Panc1 (cell line): Measurements from ENCODE around the gene MVD.

Experiments
- POLR2AphosphoS5 ChIP-seq: IDR thresholded peaks from 2 replicates; pipeline ENCODE4 v1.6.1; 2012; ENCODE audit warnings: mild to moderate bottlenecking, low read depth, low read length, moderate library complexity
- TCF7L2 ChIP-seq: IDR thresholded peaks from 2 replicates; pipeline ENCODE4 v1.6.1; 2011; ENCODE audit warnings: mild to moderate bottlenecking, low read depth, low read length, inconsistent platforms
- TF ChIP-seq, protein P1 (sequence below): fragments of 450-650 bp; IDR thresholded peaks from 2 replicates; pipeline ENCODE4 v1.5.1; 2017; ENCODE audit warnings: mild to moderate bottlenecking
- TF ChIP-seq, protein P2 (sequence below), 2 experiments: IDR thresholded peaks; 2 replicates each; pipeline ENCODE4 v1.6.1; 2011 to 2012; ENCODE audit warnings: low read depth in 2 of 2, control low read depth in 1 of 2, low read length in 1 of 2, mild to moderate bottlenecking in 1 of 2, moderate library complexity in 1 of 2; ENCODE audit not compliant: insufficient read depth in 1 of 2

DNA sequence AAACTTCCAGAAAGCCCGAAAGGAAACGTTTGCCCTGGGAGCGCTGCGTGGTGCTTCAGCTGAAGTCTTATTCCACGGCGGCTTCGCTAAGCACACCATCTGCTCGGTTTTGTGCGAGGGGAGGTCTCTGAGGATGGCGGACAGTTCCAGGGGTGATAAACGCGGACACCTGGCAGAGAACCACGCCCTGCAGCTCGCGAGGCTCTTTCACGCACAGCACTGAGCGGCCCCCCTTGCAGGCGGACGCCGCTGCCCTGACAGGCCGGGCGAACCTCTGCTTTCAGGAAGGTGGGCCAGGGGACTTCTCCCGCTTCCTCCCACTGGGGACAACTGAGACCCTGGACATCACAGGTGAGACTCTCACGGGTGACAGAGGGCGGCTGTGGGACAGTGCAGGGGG lies 3.7 kb downstream of the MVD start:
- TF ChIP-seq, protein P1, sequence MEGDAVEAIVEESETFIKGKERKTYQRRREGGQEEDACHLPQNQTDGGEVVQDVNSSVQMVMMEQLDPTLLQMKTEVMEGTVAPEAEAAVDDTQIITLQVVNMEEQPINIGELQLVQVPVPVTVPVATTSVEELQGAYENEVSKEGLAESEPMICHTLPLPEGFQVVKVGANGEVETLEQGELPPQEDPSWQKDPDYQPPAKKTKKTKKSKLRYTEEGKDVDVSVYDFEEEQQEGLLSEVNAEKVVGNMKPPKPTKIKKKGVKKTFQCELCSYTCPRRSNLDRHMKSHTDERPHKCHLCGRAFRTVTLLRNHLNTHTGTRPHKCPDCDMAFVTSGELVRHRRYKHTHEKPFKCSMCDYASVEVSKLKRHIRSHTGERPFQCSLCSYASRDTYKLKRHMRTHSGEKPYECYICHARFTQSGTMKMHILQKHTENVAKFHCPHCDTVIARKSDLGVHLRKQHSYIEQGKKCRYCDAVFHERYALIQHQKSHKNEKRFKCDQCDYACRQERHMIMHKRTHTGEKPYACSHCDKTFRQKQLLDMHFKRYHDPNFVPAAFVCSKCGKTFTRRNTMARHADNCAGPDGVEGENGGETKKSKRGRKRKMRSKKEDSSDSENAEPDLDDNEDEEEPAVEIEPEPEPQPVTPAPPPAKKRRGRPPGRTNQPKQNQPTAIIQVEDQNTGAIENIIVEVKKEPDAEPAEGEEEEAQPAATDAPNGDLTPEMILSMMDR: no peak
- TF ChIP-seq TCF7L2 (no peak), POLR2AphosphoS5 (no peak)
- TF ChIP-seq, protein P2, sequence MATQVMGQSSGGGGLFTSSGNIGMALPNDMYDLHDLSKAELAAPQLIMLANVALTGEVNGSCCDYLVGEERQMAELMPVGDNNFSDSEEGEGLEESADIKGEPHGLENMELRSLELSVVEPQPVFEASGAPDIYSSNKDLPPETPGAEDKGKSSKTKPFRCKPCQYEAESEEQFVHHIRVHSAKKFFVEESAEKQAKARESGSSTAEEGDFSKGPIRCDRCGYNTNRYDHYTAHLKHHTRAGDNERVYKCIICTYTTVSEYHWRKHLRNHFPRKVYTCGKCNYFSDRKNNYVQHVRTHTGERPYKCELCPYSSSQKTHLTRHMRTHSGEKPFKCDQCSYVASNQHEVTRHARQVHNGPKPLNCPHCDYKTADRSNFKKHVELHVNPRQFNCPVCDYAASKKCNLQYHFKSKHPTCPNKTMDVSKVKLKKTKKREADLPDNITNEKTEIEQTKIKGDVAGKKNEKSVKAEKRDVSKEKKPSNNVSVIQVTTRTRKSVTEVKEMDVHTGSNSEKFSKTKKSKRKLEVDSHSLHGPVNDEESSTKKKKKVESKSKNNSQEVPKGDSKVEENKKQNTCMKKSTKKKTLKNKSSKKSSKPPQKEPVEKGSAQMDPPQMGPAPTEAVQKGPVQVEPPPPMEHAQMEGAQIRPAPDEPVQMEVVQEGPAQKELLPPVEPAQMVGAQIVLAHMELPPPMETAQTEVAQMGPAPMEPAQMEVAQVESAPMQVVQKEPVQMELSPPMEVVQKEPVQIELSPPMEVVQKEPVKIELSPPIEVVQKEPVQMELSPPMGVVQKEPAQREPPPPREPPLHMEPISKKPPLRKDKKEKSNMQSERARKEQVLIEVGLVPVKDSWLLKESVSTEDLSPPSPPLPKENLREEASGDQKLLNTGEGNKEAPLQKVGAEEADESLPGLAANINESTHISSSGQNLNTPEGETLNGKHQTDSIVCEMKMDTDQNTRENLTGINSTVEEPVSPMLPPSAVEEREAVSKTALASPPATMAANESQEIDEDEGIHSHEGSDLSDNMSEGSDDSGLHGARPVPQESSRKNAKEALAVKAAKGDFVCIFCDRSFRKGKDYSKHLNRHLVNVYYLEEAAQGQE (IDR thresholded peaks at IDR 0.05; ENCODE audit: insufficient read depth in 1 of 2, low read depth in 2 of 2, low read length in 1 of 2): no peak
